Sigmoid colon (tissue), 4 donors: Measurements from ENCODE around the gene OPCML.

Experiments
- POLR2A ChIP-seq, 2 donors: fragments of 450-650 bp; IDR thresholded peaks; one replicate each; pipeline ENCODE4 v1.6.1; 2016; ENCODE audit warnings: antibody characterized with exemption in 2 of 2, mild to moderate bottlenecking in 2 of 2, moderate library complexity in 2 of 2
- POLR2AphosphoS5 ChIP-seq, 4 donors: sonication (generic); formaldehyde crosslinking; IDR thresholded peaks; one replicate each; pipeline ENCODE4 v1.6.1; 2017; ENCODE audit warnings: antibody characterized with exemption in 4 of 4
- TF ChIP-seq, protein P1 (sequence below), 4 experiments: fragments of 450-650 bp in 3 of 4; fragments of 200-600 bp in 1 of 4; IDR thresholded peaks; one replicate each; pipeline ENCODE4 v1.5.1; 2016 to 2019; ENCODE audit warnings: antibody characterized with exemption in 4 of 4, mild to moderate bottlenecking in 3 of 4, moderate library complexity in 2 of 4

DNA sequence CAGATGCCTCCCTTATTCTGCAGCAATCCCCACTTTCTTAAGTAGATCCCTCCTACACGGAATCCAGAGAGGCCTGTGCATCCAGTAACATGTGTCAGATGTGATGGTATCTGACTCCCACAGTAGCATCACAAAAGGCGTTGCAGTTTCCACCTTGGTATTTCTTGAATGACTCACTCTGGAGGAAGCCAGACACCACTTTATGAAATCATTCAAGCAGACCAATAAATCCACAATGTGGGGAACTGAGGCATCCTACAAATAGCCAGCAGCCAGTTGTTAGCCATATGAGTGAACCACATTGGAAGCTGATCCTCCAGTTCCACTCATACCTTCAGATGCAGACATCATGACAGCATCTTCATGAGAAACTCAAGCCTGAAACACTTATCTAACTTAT lies 798.1 kb downstream of the OPCML start:
- TF ChIP-seq, protein P1, sequence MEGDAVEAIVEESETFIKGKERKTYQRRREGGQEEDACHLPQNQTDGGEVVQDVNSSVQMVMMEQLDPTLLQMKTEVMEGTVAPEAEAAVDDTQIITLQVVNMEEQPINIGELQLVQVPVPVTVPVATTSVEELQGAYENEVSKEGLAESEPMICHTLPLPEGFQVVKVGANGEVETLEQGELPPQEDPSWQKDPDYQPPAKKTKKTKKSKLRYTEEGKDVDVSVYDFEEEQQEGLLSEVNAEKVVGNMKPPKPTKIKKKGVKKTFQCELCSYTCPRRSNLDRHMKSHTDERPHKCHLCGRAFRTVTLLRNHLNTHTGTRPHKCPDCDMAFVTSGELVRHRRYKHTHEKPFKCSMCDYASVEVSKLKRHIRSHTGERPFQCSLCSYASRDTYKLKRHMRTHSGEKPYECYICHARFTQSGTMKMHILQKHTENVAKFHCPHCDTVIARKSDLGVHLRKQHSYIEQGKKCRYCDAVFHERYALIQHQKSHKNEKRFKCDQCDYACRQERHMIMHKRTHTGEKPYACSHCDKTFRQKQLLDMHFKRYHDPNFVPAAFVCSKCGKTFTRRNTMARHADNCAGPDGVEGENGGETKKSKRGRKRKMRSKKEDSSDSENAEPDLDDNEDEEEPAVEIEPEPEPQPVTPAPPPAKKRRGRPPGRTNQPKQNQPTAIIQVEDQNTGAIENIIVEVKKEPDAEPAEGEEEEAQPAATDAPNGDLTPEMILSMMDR (IDR thresholded peaks at IDR 0.05), result no peak
- TF ChIP-seq POLR2AphosphoS5 (IDR thresholded peaks at IDR 0.05) (no peak), POLR2A (IDR thresholded peaks at IDR 0.05) (no peak)
